Heart right ventricle (tissue), 16 donors: ENCODE results near the gene CHFR. TPM values are rescaled to one million over a fixed set of nuclear protein-coding genes. Genes with fewer than 3 reads are reported as not detected.

Experiments
- ATAC-seq, 8 donors: fragments of 200-7000 bp; cut with Tn5 transposase; one replicate each; pipeline ENCODE4 v1.9.1; 2020; ENCODE audit warnings: mild to moderate bottlenecking in 8 of 8, moderate library complexity in 8 of 8, moderate number of reproducible peaks in 1 of 8
- DNase-seq, 2 donors: peaks; one replicate each; pipeline ENCODE4 v3.0.0-alpha.2; 2020
- H3K27ac ChIP-seq, 10 donors: fragments of 200-600 bp; sonication (generic) in 2 of 10; one replicate each; pipeline versions ENCODE4 v1.5.0 to v1.8.0; 2020 to 2022; ENCODE audit warnings: mild to moderate bottlenecking in 3 of 10
- H3K27me3 ChIP-seq, 7 donors: fragments of 200-600 bp; one replicate each; pipeline ENCODE4 v1.8.0; 2021 to 2022; ENCODE audit warnings: mild to moderate bottlenecking in 2 of 7
- H3K36me3 ChIP-seq, 9 donors: fragments of 200-600 bp; sonication (generic) in 1 of 9; one replicate each; pipeline versions ENCODE4 v1.5.0 to v1.8.0; 2020 to 2022; ENCODE audit warnings: mild to moderate bottlenecking in 2 of 9
- H3K4me1 ChIP-seq, 9 donors: fragments of 200-600 bp; sonication (generic) in 1 of 9; one replicate each; pipeline versions ENCODE4 v1.5.0 to v1.8.0; 2020 to 2022; ENCODE audit warnings: mild to moderate bottlenecking in 4 of 9
- H3K4me3 ChIP-seq, 10 donors: fragments of 200-600 bp; sonication (generic) in 2 of 10; one replicate each; pipeline versions ENCODE4 v1.5.0 to v1.8.0; 2020 to 2022; ENCODE audit warnings: mild to moderate bottlenecking in 7 of 10, moderate library complexity in 2 of 10
- H3K9me3 ChIP-seq, 11 donors: fragments of 200-600 bp in 10 of 11; sonication (generic) in 2 of 11; one replicate each; pipeline versions ENCODE4 v1.5.0 to v1.8.0; 2013 to 2022; ENCODE audit warnings: mild to moderate bottlenecking in 2 of 11, control low read depth in 1 of 11, moderate library complexity in 1 of 11
- WGBS, 2 donors: extraction: QIAGEN DNeasy Blood & Tissue Kit; methylation state at CpG; one replicate each; pipeline ENCODE4 v1.1.7; 2013; ENCODE audit warnings: inconsistent platforms in 1 of 2; 5-methylcytosine and 5-hydroxymethylcytosine counted together
- intact Hi-C, 10 donors: fragments of 100-400 bp; cut with DNase I; formaldehyde crosslinking; loops; one replicate each; pipeline versions ENCODE4 v1.11.1 to v1.14.2; 2022
- polyA plus RNA-seq, 2 donors: library from polyadenylated mRNA; stranded (reverse); fragments of 200-250 nt; gene quantifications; one replicate each; pipeline ENCODE4 v1.2.3, GENCODE V29; 2013
- total RNA-seq, 10 donors: library from RNA; stranded (reverse); fragmentation: NEBNext Ultra II Directional in 3 of 10; extraction: Animal tissue kit (Norgen Biotek cat#: 25700) in 3 of 10; gene quantifications; one replicate each; pipeline versions ENCODE4 v1.2.1 to v1.2.4, GENCODE V29; 2021 to 2023
- TF ChIP-seq, protein P1 (sequence below), 9 donors: fragments of 200-600 bp; sonication (generic) in 2 of 9; IDR thresholded peaks; one replicate each; pipeline versions ENCODE4 v1.5.0 to v1.8.0; 2021 to 2022; ENCODE audit warnings: antibody characterized with exemption in 9 of 9, mild to moderate bottlenecking in 5 of 9, moderate library complexity in 1 of 9
- donor health status: Arrhythmogenic right ventricular cardiomyopathy.
- donor health status: ischemic (EF 13 %, LVEDD 7.1; RV severe dilation, severe dysfunction).
- donor health status: healthy with polysubstance abuse.
- donor health status: DM: no; HTN: yes; CAD: no.
- donor health status: DM: no; HTN: no; CAD: no.
- donor health status: ischemic (EF 25% LVEDD 6.9; RV normal size, moderate dysfunction).
- donor health status: ischemic (EF 25% LVEDD 5.7; RV mildly dilated, moderate dysfunction).
- donor health status: healthy.
- donor health status: DM: yes; HTN: yes; CAD: no.
- donor health status: Ischemic cardiomyopathy.
- donor health status: ischemic (EF 35%, LVEDD 5.7; RV mildly dilated, moderate dysfunction).
- donor health status: nonischemic (EF 11% LVEDD 7.7; RV severe dilation, severe dysfunction).
- donor health status: DM: yes; HTN: yes; CAD: no.
- donor health status: PGD.
- donor health status: ischemic (EF 29% LVEDD 5.4; RV normal size, mild dysfunction).
- donor health status: nonischemic (EF 23%, LVEDD 6.1; RV moderate dilation, normal function).

CHFR gene
- total and polyA plus RNA-seq, 12 donors = 10.2 to 27.2 (median 15.0) TPM

- DNase-seq = no peak
- intact Hi-C loops = no loop called here
- Histone ChIP-seq H3K4me3 (no peak overlapping the region), H3K9me3 (no peaks in the 10 kb centered on the region), H3K27me3 (no peaks in the 10 kb centered on the region), H3K27ac (no peak overlapping the region), H3K36me3 (peaks cover 0 to 96% (median 43%) of the 10 kb centered on the region in 9 donors), H3K4me1 (no peaks in the 10 kb centered on the region)
- TF ChIP-seq, protein P1, sequence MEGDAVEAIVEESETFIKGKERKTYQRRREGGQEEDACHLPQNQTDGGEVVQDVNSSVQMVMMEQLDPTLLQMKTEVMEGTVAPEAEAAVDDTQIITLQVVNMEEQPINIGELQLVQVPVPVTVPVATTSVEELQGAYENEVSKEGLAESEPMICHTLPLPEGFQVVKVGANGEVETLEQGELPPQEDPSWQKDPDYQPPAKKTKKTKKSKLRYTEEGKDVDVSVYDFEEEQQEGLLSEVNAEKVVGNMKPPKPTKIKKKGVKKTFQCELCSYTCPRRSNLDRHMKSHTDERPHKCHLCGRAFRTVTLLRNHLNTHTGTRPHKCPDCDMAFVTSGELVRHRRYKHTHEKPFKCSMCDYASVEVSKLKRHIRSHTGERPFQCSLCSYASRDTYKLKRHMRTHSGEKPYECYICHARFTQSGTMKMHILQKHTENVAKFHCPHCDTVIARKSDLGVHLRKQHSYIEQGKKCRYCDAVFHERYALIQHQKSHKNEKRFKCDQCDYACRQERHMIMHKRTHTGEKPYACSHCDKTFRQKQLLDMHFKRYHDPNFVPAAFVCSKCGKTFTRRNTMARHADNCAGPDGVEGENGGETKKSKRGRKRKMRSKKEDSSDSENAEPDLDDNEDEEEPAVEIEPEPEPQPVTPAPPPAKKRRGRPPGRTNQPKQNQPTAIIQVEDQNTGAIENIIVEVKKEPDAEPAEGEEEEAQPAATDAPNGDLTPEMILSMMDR (IDR thresholded peaks at IDR 0.05) = no peak
- no peak for ATAC-seq
- 91 to 96% methylated on average over 10 of the region's 10 CpGs for WGBS, 2 donors
Measured at GRCh38 chr12:132873724-132874123, 13.7 kb downstream of the CHFR start.

GRCh38 chr12:132872975-132873421 is 14.4 kb downstream of the CHFR start:
- Histone ChIP-seq H3K36me3 (peaks cover 0 to 95% (median 43%) of the 10 kb centered on the region in 9 donors), H3K27me3 (no peaks in the 10 kb centered on the region), H3K4me1 (no peaks in the 10 kb centered on the region), H3K27ac (no peak overlapping the region), H3K9me3 (no peaks in the 10 kb centered on the region), H3K4me3 (no peak overlapping the region)
- ATAC-seq = no peak
- WGBS, 2 donors = 87 to 89% methylated on average over 12 of the region's 12 CpGs
- DNase-seq = no peak
- TF ChIP-seq, protein P1 (IDR thresholded peaks at IDR 0.05) = no peak
- intact Hi-C loops = no loop called here

DNA sequence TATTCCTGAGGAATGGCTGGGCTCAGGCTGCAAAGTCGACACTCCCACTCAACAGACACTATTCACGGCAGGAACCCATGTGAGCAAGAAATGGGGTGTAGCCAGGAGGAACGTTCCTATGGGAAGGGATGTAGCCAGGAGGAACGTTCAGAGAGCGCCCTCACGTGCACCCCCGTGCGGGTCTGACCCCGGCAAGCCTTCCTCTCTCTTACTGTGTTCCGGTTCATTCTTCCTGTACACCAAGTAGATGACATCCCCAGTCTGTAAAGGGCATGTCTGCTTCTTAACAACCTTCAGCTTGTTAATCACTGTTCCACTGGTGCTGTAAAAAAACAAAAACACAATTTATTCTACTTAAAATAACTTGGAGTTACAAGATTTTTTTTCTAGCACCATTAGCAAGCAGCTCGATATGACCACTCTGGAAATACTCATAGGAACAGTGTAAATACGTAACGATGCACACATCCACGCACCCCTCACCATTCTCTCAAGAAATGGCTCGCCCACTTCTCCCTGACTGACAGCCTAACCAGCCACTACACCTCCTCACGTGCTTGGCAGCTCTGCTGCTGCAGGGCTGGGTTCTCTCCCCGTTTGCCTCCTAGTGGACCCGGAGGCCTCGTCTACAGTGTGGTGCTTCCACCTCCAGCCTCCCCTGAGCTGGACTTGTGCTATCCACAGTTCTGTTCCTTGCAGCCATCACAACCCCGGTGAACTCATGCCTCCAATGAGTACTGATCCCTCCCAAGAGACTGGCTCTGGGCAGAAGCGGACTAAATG is 15.1 kb downstream of the CHFR start:
- no peaks in the 10 kb centered on the region for H3K27me3 ChIP-seq
- no peaks in the 10 kb centered on the region for H3K4me1 ChIP-seq
- H3K4me3 ChIP-seq = no peak overlapping the region
- H3K36me3 ChIP-seq = peaks cover 0 to 95% (median 43%) of the 10 kb centered on the region in 9 donors
- peaks cover 0 to 2% (median 0%) of the 10 kb centered on the region in 11 donors for H3K9me3 ChIP-seq
- 91 to 92% methylated on average over 21 of the region's 21 CpGs for WGBS, 2 donors
- intact Hi-C loops = no loop called here
- no peak for ATAC-seq
- TF ChIP-seq, protein P1 (IDR thresholded peaks at IDR 0.05) = no peak
- no peak for DNase-seq
- no peak overlapping the region for H3K27ac ChIP-seq

- H3K9me3 ChIP-seq = peaks cover 0 to 15% (median 0%) of the 10 kb centered on the region in 11 donors
- intact Hi-C loops = no loop called here
- TF ChIP-seq, protein P1 (IDR thresholded peaks at IDR 0.05) = no peak
- no peaks in the 10 kb centered on the region for H3K4me1 ChIP-seq
- H3K4me3 ChIP-seq = no peak overlapping the region
- no peak for DNase-seq
- no peak overlapping the region for H3K27ac ChIP-seq
- ATAC-seq = no peak
- 93 to 94% methylated on average over 14 of the region's 14 CpGs for WGBS, 2 donors
- no peaks in the 10 kb centered on the region for H3K27me3 ChIP-seq
- peaks cover 0 to 96% (median 28%) of the 10 kb centered on the region in 9 donors for H3K36me3 ChIP-seq
Measured at GRCh38 chr12:132869551-132869950, 17.9 kb downstream of the CHFR start.
